ENCODE measurements around the gene MRPL22. TPM values are rescaled to one million over a fixed set of nuclear protein-coding genes. Genes with fewer than 3 reads are reported as not detected.

The MRPL22 gene
- total and polyA plus RNA-seq, 8 donors, result 1.3 to 63.4 (median 10.1) TPM; not detected in 1

DNA sequence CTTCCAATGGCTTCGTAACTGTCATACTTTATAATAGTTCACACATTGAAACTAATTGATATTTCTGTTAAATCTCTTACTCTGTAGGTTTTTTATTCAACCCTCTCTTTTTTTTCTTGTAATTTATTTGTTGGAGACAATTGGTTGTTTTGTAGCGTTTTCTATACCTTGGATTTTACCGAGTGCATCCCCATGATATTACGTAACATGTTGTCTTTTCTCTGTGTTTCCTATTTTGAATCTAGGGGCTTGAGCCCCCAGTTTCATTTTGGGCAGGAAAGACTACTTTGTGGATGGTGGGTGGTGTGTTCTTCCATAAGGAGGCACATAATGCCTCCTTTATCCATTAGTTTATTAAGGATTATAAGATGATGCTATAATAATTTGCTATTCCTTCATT is 7.4 kb downstream of the MRPL22 start:
- no peaks in the 10 kb centered on the region for H3K27me3 ChIP-seq
- intact Hi-C loops (cut with DNase I; ENCODE audit: low total_unique reads), result no loop called here
- no peak overlapping the region for H3K27ac ChIP-seq
- H3K9me3 ChIP-seq, result no peaks in the 10 kb centered on the region
- H3K4me3 ChIP-seq, result no peak overlapping the region
- 95 to 99% (median 97%) methylated on average over 4 of the region's 4 CpGs for WGBS, 5 donors
- H3K36me3 ChIP-seq, result peaks cover 0 to 15% (median 9%) of the 10 kb centered on the region in 4 donors
- peaks cover 0 to 63% (median 26%) of the 10 kb centered on the region in 4 donors for H3K4me1 ChIP-seq
- TF ChIP-seq POLR2AphosphoS5 (IDR thresholded peaks at IDR 0.05), result no peak
- TF ChIP-seq, protein P1, sequence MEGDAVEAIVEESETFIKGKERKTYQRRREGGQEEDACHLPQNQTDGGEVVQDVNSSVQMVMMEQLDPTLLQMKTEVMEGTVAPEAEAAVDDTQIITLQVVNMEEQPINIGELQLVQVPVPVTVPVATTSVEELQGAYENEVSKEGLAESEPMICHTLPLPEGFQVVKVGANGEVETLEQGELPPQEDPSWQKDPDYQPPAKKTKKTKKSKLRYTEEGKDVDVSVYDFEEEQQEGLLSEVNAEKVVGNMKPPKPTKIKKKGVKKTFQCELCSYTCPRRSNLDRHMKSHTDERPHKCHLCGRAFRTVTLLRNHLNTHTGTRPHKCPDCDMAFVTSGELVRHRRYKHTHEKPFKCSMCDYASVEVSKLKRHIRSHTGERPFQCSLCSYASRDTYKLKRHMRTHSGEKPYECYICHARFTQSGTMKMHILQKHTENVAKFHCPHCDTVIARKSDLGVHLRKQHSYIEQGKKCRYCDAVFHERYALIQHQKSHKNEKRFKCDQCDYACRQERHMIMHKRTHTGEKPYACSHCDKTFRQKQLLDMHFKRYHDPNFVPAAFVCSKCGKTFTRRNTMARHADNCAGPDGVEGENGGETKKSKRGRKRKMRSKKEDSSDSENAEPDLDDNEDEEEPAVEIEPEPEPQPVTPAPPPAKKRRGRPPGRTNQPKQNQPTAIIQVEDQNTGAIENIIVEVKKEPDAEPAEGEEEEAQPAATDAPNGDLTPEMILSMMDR (IDR thresholded peaks at IDR 0.05), result no peak
- no peak for TF ChIP-seq POLR2A (IDR thresholded peaks at IDR 0.05)
- TF ChIP-seq EP300 (IDR thresholded peaks at IDR 0.05), result no peak
- no peak for DNase-seq

DNA sequence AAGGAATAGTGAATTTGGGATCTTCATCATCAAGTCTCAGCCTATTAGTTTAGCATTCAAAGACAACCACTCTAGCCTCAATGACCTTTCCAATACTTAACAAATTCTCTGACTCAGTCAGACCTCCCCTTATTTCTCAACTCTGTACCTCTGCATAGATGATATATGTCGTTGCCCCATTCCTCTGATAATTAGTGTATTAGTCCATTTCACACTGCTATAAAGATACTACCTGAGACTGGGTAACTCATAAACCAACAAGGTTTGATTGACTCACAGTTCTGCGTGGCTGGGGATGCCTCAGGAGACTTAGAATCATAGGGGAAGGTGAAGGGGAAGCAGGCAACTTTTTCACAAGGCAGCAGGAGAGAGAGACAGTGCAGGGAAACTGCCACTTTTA is 8.9 kb downstream of the MRPL22 start:
- Histone ChIP-seq H3K27ac (no peak overlapping the region), H3K36me3 (peaks cover 0 to 17% (median 8%) of the 10 kb centered on the region in 4 donors), H3K4me1 (peaks cover 0 to 49% (median 20%) of the 10 kb centered on the region in 4 donors), H3K27me3 (no peaks in the 10 kb centered on the region), H3K4me3 (no peak overlapping the region), H3K9me3 (no peaks in the 10 kb centered on the region)
- TF ChIP-seq, protein P1 (IDR thresholded peaks at IDR 0.05), result no peak
- no peak for TF ChIP-seq POLR2AphosphoS5 (IDR thresholded peaks at IDR 0.05)
- TF ChIP-seq POLR2A (IDR thresholded peaks at IDR 0.05), result no peak
- no peak for TF ChIP-seq EP300 (IDR thresholded peaks at IDR 0.05)
- no peak for DNase-seq
- 70 to 90% (median 78%) methylated on average over 2 of the region's 2 CpGs for WGBS, 5 donors
- intact Hi-C loops (cut with DNase I; ENCODE audit: low total_unique reads), result no loop called here

DNA sequence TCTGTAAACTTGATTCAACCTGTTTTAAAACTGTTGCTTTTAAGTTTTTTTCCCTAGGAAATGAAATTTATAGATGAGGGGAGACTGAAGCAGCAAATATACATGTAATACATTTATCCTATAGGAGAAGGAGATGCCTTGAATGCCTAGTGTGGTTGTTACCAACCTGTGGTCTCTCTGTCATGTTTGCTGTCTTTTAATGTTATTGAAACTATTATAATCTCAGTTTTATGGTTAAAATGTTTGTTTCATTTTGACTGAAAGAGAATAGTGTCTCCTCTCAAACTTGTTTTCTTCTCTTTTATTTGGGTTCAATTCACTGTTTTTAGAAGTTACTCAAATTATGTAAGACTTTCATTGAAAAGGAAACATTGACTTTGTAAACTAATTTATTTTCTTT is 15.8 kb downstream of the MRPL22 start:
- no peaks in the 10 kb centered on the region for H3K27me3 ChIP-seq
- no peak overlapping the region for H3K4me3 ChIP-seq
- no peak for DNase-seq
- no peak overlapping the region for H3K27ac ChIP-seq
- intact Hi-C loops (cut with DNase I; ENCODE audit: low total_unique reads), result no loop called here
- H3K36me3 ChIP-seq, result peaks cover 17 to 68% (median 59%) of the 10 kb centered on the region in 4 donors
- H3K9me3 ChIP-seq, result no peaks in the 10 kb centered on the region
- TF ChIP-seq, protein P1 (IDR thresholded peaks at IDR 0.05), result no peak
- no peak for TF ChIP-seq POLR2A (IDR thresholded peaks at IDR 0.05)
- no peak for TF ChIP-seq EP300 (IDR thresholded peaks at IDR 0.05)
- TF ChIP-seq POLR2AphosphoS5 (IDR thresholded peaks at IDR 0.05), result no peak
- no peaks in the 10 kb centered on the region for H3K4me1 ChIP-seq

DNA sequence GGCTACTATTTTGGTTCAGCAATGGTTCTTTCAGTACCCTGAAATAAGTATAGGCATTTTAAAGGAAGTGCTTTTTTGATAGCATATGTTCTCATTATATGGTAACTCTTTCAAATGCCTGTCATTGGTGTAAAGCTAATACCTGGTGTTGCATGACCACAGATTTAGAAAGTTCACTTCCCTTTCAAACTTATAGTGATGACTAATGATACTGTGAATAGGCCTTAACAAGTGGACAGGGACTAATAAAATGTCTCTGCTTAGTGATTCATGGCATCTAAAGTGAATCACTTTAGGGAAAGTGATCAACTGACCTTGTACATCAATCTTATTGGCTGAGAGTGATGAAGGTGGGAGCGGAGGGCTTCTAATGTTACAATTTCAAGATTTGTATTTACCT is 21.6 kb downstream of the MRPL22 start:
- no peak for DNase-seq
- intact Hi-C loops (cut with DNase I; ENCODE audit: low total_unique reads), result no loop called here
- Histone ChIP-seq H3K27ac (no peak overlapping the region), H3K9me3 (no peaks in the 10 kb centered on the region), H3K4me3 (no peak overlapping the region), H3K36me3 (peaks cover 22 to 91% (median 83%) of the 10 kb centered on the region in 4 donors), H3K27me3 (no peaks in the 10 kb centered on the region), H3K4me1 (peaks cover 0 to 4% (median 0%) of the 10 kb centered on the region in 4 donors)
- TF ChIP-seq EP300 (IDR thresholded peaks at IDR 0.05) (no peak), POLR2AphosphoS5 (IDR thresholded peaks at IDR 0.05) (no peak), POLR2A (IDR thresholded peaks at IDR 0.05) (no peak)
- TF ChIP-seq, protein P1 (IDR thresholded peaks at IDR 0.05), result no peak
- whole genome bisulfite sequencing, 5 donors, result 95 to 100% (median 100%) methylated on average over 1 of the region's 1 CpG

All from stomach (tissue), 9 donors.